Dermis blood vessel endothelial cell (primary cell): Measurements from ENCODE around the gene FMN2. TPM values are rescaled to one million over a fixed set of nuclear protein-coding genes. Genes with fewer than 3 reads are reported as not detected.
"Not testable (repeated sequence)": the region's sequence is repeated elsewhere in the genome, so short reads cannot be mapped to it uniquely, and the experiment has no call there.

Experiments
- DNase-seq: peaks from one replicate; pipeline ENCODE4 v3.0.0; 2010
- total RNA-seq: library from RNA; depleted of rRNA; stranded (reverse); fragments of >200 nt; gene quantifications from 2 replicates; pipeline ENCODE4 v1.2.3, GENCODE V29; 2014

The FMN2 gene
- total RNA-seq, 1 donor from 2014 or later = 1.5 TPM

GRCh38 chr1:240145120-240145519, 53.4 kb downstream of the FMN2 start:
- DNase-seq = no peak

GRCh38 chr1:240148333-240148732, 56.6 kb downstream of the FMN2 start:
- DNase-seq = no peak

- DNase-seq = peak; percentile 59
Measured at GRCh38 chr1:240149484-240150094, 57.9 kb downstream of the FMN2 start.

GRCh38 chr1:240151136-240151735, 59.6 kb downstream of the FMN2 start:
- no peak for DNase-seq

- no peak for DNase-seq
Measured at GRCh38 chr1:240152611-240153297, 61.1 kb downstream of the FMN2 start.

DNA sequence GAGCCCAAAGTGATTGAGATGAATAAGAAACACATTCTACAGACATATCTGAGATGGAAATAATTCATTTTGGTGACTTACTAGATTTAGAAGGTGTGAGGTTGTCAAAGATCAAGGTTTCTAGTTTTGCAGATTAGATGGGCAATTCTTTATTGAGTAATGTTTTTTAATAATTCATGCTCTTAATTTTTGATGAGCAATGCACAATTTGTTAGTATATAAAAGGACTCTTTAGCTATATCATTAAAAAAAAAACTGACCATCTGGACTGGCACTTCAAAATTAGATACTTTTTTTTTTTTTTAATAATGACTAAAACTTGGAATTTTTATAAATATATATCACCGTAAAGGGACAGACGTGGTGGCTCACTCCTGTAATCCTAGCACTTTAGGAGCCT, 63.9 kb downstream of the FMN2 start:
- no peak for DNase-seq

DNA sequence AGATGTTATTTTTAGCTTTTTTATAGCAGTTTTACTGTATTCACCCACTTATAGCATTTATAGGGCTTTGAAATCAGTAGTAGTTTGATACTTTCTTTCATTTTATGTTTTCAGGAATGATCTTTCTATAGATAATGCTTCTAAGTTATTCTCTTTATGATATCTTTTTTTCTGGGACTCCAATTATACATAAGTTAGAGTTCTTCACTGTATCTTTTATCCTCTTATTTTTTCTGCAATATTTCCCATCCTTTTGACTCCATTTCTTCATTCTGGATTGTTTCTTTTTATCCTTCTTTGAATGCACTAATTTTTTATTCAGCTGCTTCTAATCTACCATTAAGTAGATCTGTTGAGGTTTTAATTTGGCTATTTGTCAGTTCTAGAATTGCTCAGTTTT, 73.1 kb downstream of the FMN2 start:
- DNase-seq = no peak

GRCh38 chr1:240169188-240169587, 77.5 kb downstream of the FMN2 start:
- peak; percentile 16 for DNase-seq

DNA sequence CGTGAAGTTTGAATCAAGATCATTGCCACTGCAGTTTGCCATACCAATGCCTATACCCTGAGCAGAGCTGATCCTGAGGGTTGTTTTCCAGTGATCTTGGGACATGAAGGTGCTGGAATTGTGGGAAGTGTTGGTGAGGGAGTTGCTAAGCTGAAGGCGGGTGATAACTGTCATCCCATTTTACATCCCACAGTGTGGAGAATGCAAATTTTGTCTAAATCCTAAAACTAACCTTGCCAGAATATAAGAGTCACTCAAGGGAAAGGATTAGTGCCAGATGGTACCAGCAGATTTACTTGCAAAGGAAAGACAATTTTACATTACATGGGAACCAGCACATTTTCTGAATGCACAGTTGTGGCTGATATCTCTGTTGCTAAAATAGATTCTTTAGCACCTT, 78.6 kb downstream of the FMN2 start:
- no peak for DNase-seq

- no peak for DNase-seq
Measured at GRCh38 chr1:240170806-240171205, 79.1 kb downstream of the FMN2 start.

DNA sequence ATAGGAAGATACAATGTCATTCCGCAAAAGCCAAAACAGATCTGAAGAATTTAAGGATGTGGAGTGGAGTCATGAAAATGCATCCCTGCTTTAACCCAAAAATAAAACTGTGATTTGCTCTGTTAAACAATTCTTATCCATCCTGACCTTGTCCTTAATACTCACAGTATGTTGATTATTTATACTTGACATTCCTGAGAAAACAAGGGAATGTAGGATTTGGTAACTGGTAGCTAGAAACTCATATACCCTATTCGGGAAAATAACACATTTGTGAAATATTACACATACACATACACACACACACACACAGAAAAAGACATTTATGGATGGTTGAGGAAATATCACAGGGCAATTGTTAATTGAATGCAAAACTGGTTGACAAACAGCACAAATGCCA, 80.2 kb downstream of the FMN2 start:
- no peak for DNase-seq

DNA sequence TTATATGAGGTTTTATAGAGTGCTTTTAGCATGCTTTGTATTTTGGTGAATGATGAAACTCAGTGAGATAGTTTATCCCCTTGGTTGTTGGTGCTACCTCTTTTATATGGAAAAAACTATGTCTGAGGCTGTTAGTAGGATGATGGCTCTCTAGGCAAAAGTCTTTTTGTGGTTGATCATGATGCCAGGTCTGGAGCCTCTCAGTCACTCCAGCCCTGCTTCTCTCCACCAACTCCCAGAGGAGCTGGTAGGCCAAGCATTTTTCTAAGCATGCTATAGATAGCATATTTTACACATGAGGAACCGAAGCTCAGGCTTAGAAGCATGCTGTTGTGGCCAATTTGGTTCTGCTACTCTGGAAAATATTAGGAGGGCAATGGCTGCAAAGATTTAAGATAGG, 82.2 kb downstream of the FMN2 start:
- DNase-seq = no peak

DNA sequence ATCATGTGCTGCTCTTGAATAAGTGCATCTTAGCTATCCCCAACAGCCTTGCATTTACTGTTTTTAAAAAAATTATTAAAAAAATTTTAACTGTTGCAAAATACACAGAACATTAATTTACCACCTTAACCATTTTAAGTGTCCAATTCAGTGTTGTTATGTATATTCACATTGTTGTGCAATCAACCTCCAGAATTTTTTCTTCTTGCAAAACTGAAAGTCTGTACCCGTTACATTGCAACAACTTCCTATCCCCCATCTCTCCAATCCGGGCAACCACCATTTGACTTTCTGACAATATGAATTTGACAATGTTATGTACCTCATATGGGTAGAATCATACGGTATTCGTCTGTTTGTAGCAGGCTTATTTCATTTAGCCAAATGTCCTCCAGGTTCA, 83.1 kb downstream of the FMN2 start:
- no peak for DNase-seq

DNA sequence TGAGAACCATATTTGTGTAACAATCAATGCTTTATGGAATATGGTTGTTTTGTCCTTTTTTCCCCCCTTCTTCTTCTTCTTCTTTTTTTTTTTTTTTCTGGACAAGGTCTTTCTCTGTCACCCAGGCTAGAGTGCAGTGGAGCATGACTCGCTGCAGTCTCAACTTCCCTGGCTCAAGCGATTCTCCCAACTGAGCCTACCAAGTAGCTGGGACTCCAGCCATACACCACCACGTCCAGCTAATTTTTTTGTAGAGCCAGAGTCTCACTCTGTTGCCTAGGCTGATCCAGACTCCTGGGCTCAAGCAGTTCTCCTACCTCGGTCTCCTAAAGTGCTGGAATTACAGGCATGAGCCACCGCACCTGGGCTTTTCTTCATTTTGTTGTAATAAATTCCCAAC, 86.7 kb downstream of the FMN2 start:
- DNase-seq = no peak

DNA sequence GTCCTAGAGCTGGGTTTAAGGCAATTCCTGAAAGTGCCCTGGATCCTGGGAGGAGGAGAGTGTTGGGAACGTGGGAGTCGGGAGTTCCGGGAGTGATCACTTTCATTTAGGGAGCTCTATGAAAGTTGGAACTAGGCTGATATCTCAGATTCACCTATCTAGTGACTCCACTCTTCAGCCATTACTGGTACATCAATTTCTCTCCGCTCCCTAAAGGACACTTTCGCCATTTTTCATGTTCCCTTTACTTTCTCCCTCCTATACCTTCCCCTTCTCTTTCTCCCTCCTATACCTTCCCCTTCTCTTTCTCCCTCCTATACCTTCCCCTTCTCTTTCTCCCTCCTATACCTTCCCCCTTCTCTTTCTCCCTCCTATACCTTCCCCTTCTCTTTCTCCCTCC, 93.0 kb downstream of the FMN2 start:
- not testable (repeated sequence) for DNase-seq

DNA sequence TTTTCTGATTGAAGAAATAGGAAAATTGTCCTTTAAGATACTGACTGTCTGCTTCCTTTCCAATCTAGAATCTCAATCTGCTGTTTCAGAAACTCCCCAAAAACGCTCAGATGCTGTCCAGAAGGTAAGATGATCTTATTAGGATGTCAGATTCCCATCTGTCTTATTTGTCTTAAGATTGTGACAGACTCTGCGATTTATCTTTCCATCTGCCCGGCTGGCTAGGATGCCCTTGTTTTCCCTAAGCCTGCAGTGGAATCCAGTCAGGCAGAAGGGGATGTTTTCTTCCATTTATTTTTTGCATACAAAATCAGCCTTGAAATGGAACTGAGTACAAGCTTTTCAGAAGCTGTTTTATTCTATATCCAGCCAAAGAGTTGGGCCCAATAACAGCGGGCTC, 96.5 kb downstream of the FMN2 start:
- DNase-seq = no peak

GRCh38 chr1:240189386-240189989, 97.8 kb downstream of the FMN2 start:
- peak; percentile 63 for DNase-seq

GRCh38 chr1:240190881-240191401, 99.3 kb downstream of the FMN2 start:
- peak; percentile 20 for DNase-seq

- DNase-seq = no peak
Measured at GRCh38 chr1:240192851-240193250, 101.2 kb downstream of the FMN2 start.

- no peak for DNase-seq
Measured at GRCh38 chr1:240193679-240194078, 102.0 kb downstream of the FMN2 start.

DNA sequence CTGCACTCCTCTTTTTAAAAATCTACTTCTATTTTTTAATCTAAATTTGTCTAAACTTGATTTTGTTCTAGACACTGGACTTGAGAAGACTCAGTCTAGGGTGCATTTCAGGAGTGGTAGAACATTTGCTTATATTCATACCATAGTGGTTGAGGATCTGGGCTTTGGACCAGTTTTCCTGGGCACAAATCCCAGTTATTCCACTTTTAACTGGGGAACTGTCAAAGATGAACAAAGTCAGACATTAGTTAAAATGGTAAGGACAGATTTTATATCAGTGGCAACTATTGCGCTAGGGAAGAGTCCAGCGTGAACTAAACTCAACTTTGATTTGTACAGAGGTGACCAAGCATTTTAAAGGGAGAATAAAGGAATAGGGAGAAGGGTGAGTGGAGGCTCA, 102.4 kb downstream of the FMN2 start:
- no peak for DNase-seq

DNA sequence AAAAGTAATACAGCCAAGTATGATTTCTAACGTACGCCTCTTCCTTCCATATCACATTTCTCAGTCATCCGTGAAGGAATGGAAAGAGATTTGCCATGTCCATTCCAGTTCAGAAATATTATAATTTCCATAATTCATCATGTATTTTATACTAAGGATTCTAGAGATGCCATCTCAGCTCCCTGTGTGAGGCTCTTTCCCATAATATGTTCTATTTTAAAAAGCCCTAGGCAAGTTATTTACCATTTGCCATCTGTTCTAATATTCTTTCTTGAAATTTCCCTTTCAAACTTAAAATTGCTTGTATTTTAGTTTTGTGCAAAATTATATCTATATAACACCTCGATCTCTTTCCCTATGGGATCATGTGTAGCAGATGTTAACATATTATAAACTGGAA, 106.7 kb downstream of the FMN2 start:
- DNase-seq = no peak

DNA sequence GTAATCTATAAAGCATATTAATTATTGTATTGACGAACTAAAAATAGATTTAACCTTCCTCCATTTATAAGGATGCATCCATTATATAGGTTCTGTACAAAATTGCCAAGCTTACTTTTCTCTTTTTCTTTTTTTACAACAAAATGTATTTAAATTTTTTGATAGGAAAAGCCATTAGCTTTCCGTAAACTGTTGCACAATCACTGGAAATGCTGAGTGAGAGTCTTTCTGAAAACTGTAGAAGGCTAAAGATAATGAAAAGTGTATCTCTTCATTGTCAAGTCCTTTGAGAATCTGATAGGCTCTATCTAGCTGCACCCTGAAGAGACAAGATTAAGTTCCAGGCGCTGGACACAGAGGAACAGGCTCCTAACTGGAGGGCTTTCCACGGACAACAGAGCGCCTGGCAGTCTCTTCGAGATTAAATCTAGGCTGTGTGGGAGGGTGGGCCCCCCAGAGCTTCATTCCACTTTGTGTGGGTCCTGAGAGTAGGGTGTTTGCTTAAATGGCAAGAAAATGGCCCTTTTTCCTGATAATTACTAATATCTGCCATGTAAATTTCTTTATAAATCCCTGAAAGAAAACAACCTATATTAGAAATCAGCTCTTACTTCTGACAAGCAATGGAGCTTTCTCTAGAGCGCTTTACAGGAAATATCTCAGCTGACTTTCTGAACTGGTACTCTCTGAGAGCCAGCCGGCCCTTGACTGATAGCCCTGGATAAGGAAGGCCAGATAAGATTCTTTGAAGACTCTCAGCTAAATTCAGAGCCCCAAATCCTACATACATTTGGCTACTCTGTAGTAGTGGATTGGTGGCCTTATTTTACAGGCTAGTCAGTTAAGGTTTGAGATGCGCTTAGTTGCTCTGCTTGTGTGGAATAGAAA, 108.3 kb downstream of the FMN2 start:
- DNase-seq = no peak
